Astrocyte (in vitro differentiated cells and primary cell): ENCODE data around the gene GALK2. TPM values are rescaled to one million over a fixed set of nuclear protein-coding genes. Genes with fewer than 3 reads are reported as not detected.

ENCODE experiments used
- DNase-seq: peaks from one replicate; pipeline ENCODE4 v3.0.0-alpha.2; 2010; ENCODE audit warnings: low read depth
- FAIRE-seq: peaks from 2 replicates; lab custom pipeline; 2011; peaks lifted over from hg19 to GRCh38; lab: Jason Lieb, UNC
- H2AFZ ChIP-seq: 2 replicates; pipeline ENCODE4 v1.6.0; 2012; ENCODE audit warnings: low read depth, low read length, inconsistent platforms
- H3K27ac ChIP-seq: 2 replicates; pipeline ENCODE4 v1.5.1; 2011; ENCODE audit warnings: low read depth, low read length, inconsistent platforms
- H3K27me3 ChIP-seq: 2 replicates; pipeline ENCODE4 v1.6.0; 2011; ENCODE audit warnings: low read length, inconsistent platforms; ENCODE audit not compliant: insufficient read depth
- H3K36me3 ChIP-seq: 2 replicates; pipeline ENCODE4 v1.5.1; 2011; ENCODE audit warnings: low read length, inconsistent platforms; ENCODE audit not compliant: insufficient read depth
- H3K4me1 ChIP-seq: 2 replicates; pipeline ENCODE4 v1.5.1; 2011; ENCODE audit warnings: low read length, inconsistent platforms; ENCODE audit not compliant: insufficient read depth
- H3K4me2 ChIP-seq: 2 replicates; pipeline ENCODE4 v1.6.0; 2012; ENCODE audit warnings: low read length, inconsistent platforms
- H3K4me3 ChIP-seq: 2 replicates; pipeline ENCODE4 v1.5.1; 2011; ENCODE audit warnings: low read depth, mild to moderate bottlenecking, low read length, inconsistent platforms; ENCODE audit not compliant: insufficient read depth
- H3K79me2 ChIP-seq: 2 replicates; pipeline ENCODE4 v1.6.0; 2012; ENCODE audit warnings: mild to moderate bottlenecking, low read length, inconsistent platforms; ENCODE audit not compliant: insufficient read depth
- H3K9ac ChIP-seq: 2 replicates; pipeline ENCODE4 v1.6.0; 2012; ENCODE audit warnings: mild to moderate bottlenecking, low read length, inconsistent platforms
- H3K9me3 ChIP-seq: 2 replicates; pipeline ENCODE4 v1.5.1; 2012; ENCODE audit warnings: low read depth, mild to moderate bottlenecking, low read length, inconsistent platforms; ENCODE audit not compliant: insufficient read depth
- H4K20me1 ChIP-seq: 2 replicates; pipeline ENCODE4 v1.6.0; 2012; ENCODE audit warnings: low read length, inconsistent platforms; ENCODE audit not compliant: insufficient read depth
- H3K27ac Mint-ChIP-seq: one replicate; pipeline ENCODE4 v1.8.0; 2021; ENCODE audit warnings: mild to moderate bottlenecking, mixed read lengths; ENCODE audit not compliant: unreplicated experiment
- H3K27me3 Mint-ChIP-seq: one replicate; pipeline ENCODE4 v1.8.0; 2021; ENCODE audit warnings: low read depth, mixed read lengths; ENCODE audit not compliant: unreplicated experiment
- H3K36me3 Mint-ChIP-seq: one replicate; pipeline ENCODE4 v1.8.0; 2021; ENCODE audit warnings: low read depth, mixed read lengths; ENCODE audit not compliant: unreplicated experiment
- H3K4me1 Mint-ChIP-seq: one replicate; pipeline ENCODE4 v1.8.0; 2021; ENCODE audit warnings: low read depth, mixed read lengths; ENCODE audit not compliant: unreplicated experiment
- H3K4me3 Mint-ChIP-seq: one replicate; pipeline ENCODE4 v1.8.0; 2021; ENCODE audit warnings: mild to moderate bottlenecking, moderate library complexity, mixed read lengths; ENCODE audit not compliant: unreplicated experiment
- H3K9me3 Mint-ChIP-seq: one replicate; pipeline ENCODE4 v1.8.0; 2021; ENCODE audit warnings: mild to moderate bottlenecking, mixed read lengths; ENCODE audit not compliant: unreplicated experiment
- CTCF ChIP-seq: IDR thresholded peaks from 2 replicates; pipeline ENCODE4 v1.5.1; 2011; ENCODE audit warnings: low read depth, mild to moderate bottlenecking, inconsistent platforms, low read length, moderate library complexity; ENCODE audit not compliant: insufficient read depth
- EZH2 ChIP-seq: IDR thresholded peaks from 2 replicates; pipeline ENCODE4 v1.6.1; 2012; ENCODE audit warnings: mild to moderate bottlenecking, low read length, inconsistent platforms; ENCODE audit not compliant: insufficient read depth
- total RNA-seq: library from RNA; stranded (reverse); gene quantifications from 2 replicates; pipeline ENCODE4 v1.2.1, GENCODE V29; 2021

GALK2 gene
- total RNA-seq, 1 donor from 2014 or later = 21.4 TPM

DNA sequence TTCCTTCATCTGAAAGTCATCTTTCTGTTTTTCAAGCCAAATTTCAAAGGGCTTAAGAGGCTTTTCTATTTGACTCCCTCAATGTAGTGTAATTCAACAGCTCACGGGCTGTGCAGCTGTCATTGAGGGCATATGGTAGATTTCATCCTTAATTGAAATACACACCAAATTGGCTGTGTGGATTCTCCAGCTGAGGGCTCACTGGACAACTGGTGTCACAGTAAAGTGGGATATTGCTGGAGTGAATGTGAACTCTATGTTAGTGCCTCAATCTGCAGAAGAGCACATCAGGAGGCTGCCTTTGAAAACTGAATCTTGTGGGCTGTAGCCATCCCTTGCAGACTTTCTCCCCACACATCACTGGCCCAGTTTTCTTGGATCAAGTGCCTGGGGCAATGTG lies 120.1 kb downstream of the GALK2 start:
- H3K27me3 Mint-ChIP-seq = no peaks in the 10 kb centered on the region
- no peak overlapping the region for H3K4me3 Mint-ChIP-seq
- FAIRE-seq (no peak), DNase-seq (no peak)
- Histone ChIP-seq H3K27me3 (no peaks in the 10 kb centered on the region), H3K4me2 (no peak overlapping the region), H3K4me3 (no peak overlapping the region), H2AFZ (no peak overlapping the region), H3K9me3 (no peaks in the 10 kb centered on the region), H3K4me1 (no peaks in the 10 kb centered on the region), H3K79me2 (no peaks in the 10 kb centered on the region), H3K27ac (no peak overlapping the region), H4K20me1 (peaks cover 11% of the 10 kb centered on the region), H3K36me3 (peaks cover 7% of the 10 kb centered on the region), H3K9ac (no peak overlapping the region)
- H3K4me1 Mint-ChIP-seq = no peaks in the 10 kb centered on the region
- no peak for TF ChIP-seq EZH2
- TF ChIP-seq CTCF = no peak
- H3K9me3 Mint-ChIP-seq = peaks cover 3% of the 10 kb centered on the region
- no peak overlapping the region for H3K27ac Mint-ChIP-seq
- H3K36me3 Mint-ChIP-seq = peaks cover 28% of the 10 kb centered on the region

GRCh38 chr15:49293941-49294340 lies 123.9 kb downstream of the GALK2 start:
- Histone ChIP-seq H3K79me2 (no peaks in the 10 kb centered on the region), H3K4me1 (no peaks in the 10 kb centered on the region), H3K9ac (no peak overlapping the region), H3K36me3 (peaks cover 10% of the 10 kb centered on the region), H2AFZ (no peak overlapping the region), H3K9me3 (no peaks in the 10 kb centered on the region), H3K27ac (no peak overlapping the region), H3K27me3 (no peaks in the 10 kb centered on the region), H3K4me2 (no peak overlapping the region), H4K20me1 (peaks cover 21% of the 10 kb centered on the region), H3K4me3 (no peak overlapping the region)
- Mint-ChIP-seq H3K27me3 (no peaks in the 10 kb centered on the region), H3K4me3 (no peak overlapping the region), H3K36me3 (peaks cover 25% of the 10 kb centered on the region), H3K27ac (no peak overlapping the region), H3K4me1 (no peaks in the 10 kb centered on the region), H3K9me3 (no peaks in the 10 kb centered on the region)
- FAIRE-seq (no peak), DNase-seq (no peak)
- TF ChIP-seq EZH2 (no peak), CTCF (no peak)

GRCh38 chr15:49296258-49296657 lies 126.2 kb downstream of the GALK2 start:
- peaks cover 17% of the 10 kb centered on the region for H3K36me3 Mint-ChIP-seq
- no peak overlapping the region for H3K4me2 ChIP-seq
- no peaks in the 10 kb centered on the region for H3K9me3 ChIP-seq
- no peak overlapping the region for H3K4me3 ChIP-seq
- no peaks in the 10 kb centered on the region for H3K9me3 Mint-ChIP-seq
- no peak overlapping the region for H3K4me3 Mint-ChIP-seq
- peaks cover 10% of the 10 kb centered on the region for H3K36me3 ChIP-seq
- H3K27ac ChIP-seq = no peak overlapping the region
- no peak overlapping the region for H3K27ac Mint-ChIP-seq
- DNase-seq (no peak), FAIRE-seq (no peak)
- no peaks in the 10 kb centered on the region for H3K27me3 ChIP-seq
- H3K27me3 Mint-ChIP-seq = no peaks in the 10 kb centered on the region
- no peaks in the 10 kb centered on the region for H3K4me1 ChIP-seq
- H3K79me2 ChIP-seq = peaks cover 8% of the 10 kb centered on the region
- H3K4me1 Mint-ChIP-seq = no peaks in the 10 kb centered on the region
- no peak overlapping the region for H2AFZ ChIP-seq
- no peak overlapping the region for H3K9ac ChIP-seq
- H4K20me1 ChIP-seq = peaks cover 40% of the 10 kb centered on the region
- no peak for TF ChIP-seq EZH2
- TF ChIP-seq CTCF = no peak
